OCI-LY1 (cell line): ENCODE data around the gene NCOR1.

Experiments used
- CTCF ChIP-seq: fragments of 200-600 bp; sonication (generic), shearing (Covaris generic); IDR thresholded peaks from 2 replicates; pipeline ENCODE4 v1.5.1; 2017; ENCODE audit warnings: mild to moderate bottlenecking, antibody characterized with exemption, low read length, moderate library complexity, mixed read lengths
- EZH2 ChIP-seq: fragments of 200-600 bp; sonication (generic), shearing (Covaris generic); IDR thresholded peaks from 2 replicates; pipeline ENCODE4 v1.8.0; 2017; ENCODE audit warnings: borderline replicate concordance, mixed run types, mild to moderate bottlenecking, antibody characterized with exemption, low read length, moderate library complexity, mixed read lengths

GRCh38 chr17:16068323-16068722 lies 147.0 kb downstream of the NCOR1 start:
- no peak for TF ChIP-seq CTCF
- no peak for TF ChIP-seq EZH2
